HG03558 (cell line): ENCODE measurements around the gene CXCL8.

Source experiments
- ATAC-seq: cut with Tn5 transposase; IDR thresholded peaks from one replicate; pipeline ENCODE4 v1.9.1; 2021; ENCODE audit warnings: moderate number of reproducible peaks; ENCODE audit not compliant: unreplicated experiment; ENCODE audit errors: extremely low read depth

Gene CXCL8

GRCh38 chr4:73715659-73716058, 24.7 kb upstream of the CXCL8 start:
- no peak for ATAC-seq

GRCh38 chr4:73718375-73719373, 21.7 kb upstream of the CXCL8 start:
- peak; percentile 82 for ATAC-seq

GRCh38 chr4:73721435-73721834, 18.9 kb upstream of the CXCL8 start:
- ATAC-seq, result no peak

- ATAC-seq, result no peak
These were observed 18.5 kb upstream of the CXCL8 start for GRCh38 chr4:73721909-73722308.

GRCh38 chr4:73723023-73723422, 17.3 kb upstream of the CXCL8 start:
- ATAC-seq, result no peak

DNA sequence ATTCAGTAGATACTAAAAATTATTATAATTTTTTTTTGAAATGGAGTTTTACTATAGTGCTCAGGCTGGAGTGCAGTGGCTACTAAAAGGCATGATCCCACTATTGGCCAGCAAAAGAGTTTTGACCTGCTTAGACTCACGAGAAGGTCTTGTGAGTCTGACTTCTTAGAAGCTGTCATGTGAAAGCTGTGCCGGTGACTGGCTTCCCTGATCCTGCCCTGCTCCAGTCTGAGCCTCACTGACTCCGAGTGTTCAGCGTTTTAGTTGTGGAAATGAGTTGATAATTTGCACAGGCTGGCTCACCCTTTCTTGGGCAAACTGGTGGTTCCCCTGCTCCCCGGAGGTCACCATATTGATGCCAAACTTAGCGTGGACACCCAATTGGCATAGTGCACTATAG, 16.4 kb upstream of the CXCL8 start:
- ATAC-seq, result no peak

DNA sequence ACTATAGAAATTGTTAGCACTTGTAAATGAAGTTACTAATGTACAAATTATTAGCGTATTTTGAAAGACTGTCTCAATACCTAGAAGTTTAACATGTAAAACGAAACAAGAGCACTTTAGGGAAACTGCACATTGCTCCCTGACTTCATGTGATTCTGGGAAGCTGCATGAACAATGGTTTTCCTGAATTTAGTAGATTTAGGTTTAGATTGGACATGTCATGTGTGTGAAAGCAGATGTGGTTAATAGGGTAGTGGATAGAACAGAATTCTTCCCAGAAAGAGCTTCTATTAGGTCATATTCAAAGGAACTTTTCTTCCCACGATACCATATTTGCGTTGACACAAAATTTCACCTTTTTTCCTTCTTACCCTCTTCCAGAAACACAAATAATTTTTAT, 14.9 kb upstream of the CXCL8 start:
- ATAC-seq, result no peak

DNA sequence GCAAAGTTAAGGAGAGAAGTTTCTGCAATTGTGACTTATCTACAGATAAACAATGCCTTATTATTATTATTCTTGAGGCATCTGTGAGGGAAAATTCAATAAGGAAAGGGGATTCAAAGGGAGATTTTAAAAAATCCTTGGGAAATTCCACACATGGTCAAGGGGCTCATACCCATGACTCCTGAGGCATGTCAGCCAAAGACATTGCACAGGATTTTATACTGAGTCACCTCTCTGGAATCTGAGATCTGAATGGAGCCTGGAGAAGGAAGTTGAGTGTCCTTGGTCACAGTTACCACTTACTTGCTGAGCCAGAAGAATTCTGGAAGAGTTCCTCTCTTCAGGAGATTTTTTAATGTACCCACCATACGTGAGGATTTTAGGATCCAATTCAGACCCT, 14.4 kb upstream of the CXCL8 start:
- no peak for ATAC-seq

- peak; percentile 47 for ATAC-seq
These were observed 12.7 kb upstream of the CXCL8 start for GRCh38 chr4:73727685-73728084.

DNA sequence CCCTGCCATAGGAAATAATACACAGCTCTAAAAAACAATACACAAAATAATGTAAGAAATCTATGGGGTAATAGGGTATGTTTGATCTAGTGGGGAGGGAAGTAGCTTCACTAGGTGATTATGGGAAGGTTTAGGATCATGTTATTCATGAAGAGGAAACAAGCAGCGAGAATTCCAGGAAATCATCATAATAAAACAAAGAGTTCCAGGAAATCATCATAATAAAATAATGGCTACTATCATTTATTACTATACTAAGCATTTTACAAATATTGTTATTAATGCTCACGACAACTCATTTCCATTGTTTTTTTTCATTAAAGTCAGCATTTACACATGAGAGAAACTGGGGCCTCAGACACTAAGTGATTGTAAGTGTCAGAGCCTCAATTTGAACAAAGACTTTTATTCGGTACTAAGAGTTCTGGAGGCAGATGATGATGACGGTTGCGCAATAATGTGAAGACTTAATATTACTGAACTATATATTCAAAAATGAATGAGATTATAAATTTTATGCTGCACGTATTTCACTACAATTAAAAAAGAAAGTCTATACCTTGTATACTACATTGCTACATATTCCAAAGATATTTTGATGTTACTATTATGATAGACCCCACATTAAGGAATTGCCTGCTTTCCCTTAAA, 12.2 kb upstream of the CXCL8 start:
- ATAC-seq, result no peak

- ATAC-seq, result peak; percentile 50
These were observed 10.7 kb upstream of the CXCL8 start for GRCh38 chr4:73729534-73730165.

DNA sequence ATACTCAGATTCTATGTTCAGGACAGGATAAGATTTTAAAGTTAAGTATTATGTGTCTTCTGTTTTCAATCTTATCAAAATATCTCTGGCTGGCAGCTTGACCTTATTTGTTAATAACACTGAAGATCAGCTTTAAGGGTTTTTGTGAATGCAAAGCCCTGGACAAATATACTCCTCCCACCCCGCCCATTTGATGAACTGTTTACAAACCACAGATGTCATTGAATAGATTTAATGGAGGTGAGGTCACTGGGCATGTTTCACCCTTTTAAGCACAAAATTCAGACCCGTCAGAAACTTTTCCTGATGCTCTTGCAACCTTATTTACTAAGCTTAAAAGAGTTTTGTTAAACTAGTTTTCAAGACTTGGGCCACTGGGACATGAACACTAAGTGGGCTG, 10.1 kb upstream of the CXCL8 start:
- ATAC-seq, result no peak

DNA sequence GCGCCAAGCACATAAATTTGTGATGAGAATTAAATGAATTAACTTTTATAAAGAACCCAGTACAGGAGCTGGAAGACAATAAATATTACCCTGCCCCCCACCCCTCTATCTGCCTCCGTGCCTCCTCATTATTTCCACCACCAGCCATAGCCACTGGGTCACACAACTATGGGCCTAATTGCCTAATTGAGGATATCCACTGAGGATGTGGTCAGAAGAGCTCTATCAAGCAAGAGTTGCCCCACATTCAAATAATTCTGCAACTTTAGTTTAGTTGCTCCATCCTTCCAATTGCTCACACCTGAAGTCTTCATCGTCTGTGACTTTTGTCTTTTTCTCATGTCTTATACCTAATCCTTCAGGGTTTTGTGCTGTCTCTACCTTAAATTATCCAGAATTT, 9.5 kb upstream of the CXCL8 start:
- no peak for ATAC-seq

DNA sequence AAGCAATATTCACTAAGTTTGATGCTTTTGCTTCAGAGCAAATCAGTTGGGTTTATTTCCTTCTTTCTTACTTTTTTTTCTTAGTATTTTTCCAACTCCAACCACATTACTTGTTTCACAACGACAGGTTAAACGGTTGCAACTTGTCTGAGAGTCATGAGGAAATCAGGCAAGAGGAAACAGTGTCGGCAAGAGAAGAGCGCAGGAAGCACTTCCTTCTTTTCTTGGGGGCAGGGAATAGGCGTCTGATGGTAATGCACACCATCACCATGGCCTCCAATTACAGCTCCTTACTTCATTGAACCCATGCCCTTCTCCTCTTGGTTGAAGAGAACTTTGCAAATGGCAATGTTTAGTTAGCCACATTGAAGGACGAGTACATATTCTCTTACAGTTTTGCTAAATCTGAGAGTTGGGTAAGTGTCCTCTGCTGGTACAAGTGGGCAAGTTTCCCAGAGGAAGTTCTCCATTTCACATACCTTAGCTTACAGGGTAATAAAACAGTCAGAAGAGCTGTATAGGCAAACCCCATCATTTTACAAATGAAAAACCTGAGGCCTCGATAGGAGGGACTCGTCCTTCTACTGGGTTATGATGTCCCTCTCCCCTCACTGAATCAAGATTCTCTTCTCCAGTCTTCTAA, 8.3 kb upstream of the CXCL8 start:
- ATAC-seq, result no peak

GRCh38 chr4:73732759-73733431, 7.5 kb upstream of the CXCL8 start:
- ATAC-seq, result no peak

GRCh38 chr4:73734530-73735001, 5.8 kb upstream of the CXCL8 start:
- no peak for ATAC-seq

DNA sequence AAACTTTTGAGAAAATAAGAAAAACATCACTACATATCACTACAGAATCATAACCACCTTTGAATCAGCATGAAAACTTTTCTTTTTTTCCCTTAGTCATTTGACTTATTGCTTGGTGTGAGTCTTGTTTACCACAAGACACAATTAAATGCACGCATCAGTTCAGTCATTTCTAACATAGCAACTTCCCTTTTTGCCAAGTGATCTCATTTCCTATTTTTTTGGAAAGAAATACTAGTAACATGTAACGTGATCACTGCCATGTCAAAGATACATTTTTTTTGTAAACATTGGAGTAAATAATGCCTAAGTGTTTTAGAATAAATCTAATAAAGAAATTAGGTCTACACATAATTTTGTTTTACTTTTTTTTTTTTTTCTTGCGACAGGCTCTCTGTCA, 5.1 kb upstream of the CXCL8 start:
- peak; percentile 84 for ATAC-seq

GRCh38 chr4:73741031-73741749, 821 bp downstream of the CXCL8 start:
- ATAC-seq, result no peak

DNA sequence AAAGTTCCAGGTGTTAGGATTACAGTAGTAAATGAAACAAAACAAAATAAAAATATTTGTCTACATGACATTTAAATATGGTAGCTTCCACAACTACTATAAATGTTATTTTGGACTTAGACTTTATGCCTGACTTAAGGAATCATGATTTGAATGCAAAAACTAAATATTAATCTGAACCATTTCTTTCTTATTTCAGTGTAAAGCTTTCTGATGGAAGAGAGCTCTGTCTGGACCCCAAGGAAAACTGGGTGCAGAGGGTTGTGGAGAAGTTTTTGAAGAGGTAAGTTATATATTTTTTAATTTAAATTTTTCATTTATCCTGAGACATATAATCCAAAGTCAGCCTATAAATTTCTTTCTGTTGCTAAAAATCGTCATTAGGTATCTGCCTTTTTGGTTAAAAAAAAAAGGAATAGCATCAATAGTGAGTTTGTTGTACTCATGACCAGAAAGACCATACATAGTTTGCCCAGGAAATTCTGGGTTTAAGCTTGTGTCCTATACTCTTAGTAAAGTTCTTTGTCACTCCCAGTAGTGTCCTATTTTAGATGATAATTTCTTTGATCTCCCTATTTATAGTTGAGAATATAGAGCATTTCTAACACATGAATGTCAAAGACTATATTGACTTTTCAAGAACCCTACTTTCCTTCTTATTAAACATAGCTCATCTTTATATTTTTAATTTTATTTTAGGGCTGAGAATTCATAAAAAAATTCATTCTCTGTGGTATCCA, 1.6 kb downstream of the CXCL8 start:
- no peak for ATAC-seq
